H1 (cell line): ENCODE measurements around the gene LMO4. TPM values are rescaled to one million over a fixed set of nuclear protein-coding genes. Genes with fewer than 3 reads are reported as not detected.

ENCODE experiments used
- CTCF ChIA-PET: fragments of 300-600 bp; sonication (Branson Sonifier 250); formaldehyde crosslinking; loops from one replicate; lab custom pipeline; 2021; ENCODE audit not compliant: partially characterized antibody; lab: Charles Lee
- POLR2A ChIA-PET: fragments of 300-600 bp; sonication (Branson Sonifier 250); formaldehyde crosslinking; loops from one replicate; lab custom pipeline; 2021; ENCODE audit warnings: inconsistent platforms; ENCODE audit not compliant: partially characterized antibody; lab: Charles Lee
- DNase-seq, 2 experiments: peaks; one replicate each; pipeline versions ENCODE4 v3.0.0 to v3.0.0-alpha.2; 2010 to 2022; ENCODE audit warnings: low spot score in 2 of 2, low read depth in 1 of 2, mixed read lengths in 1 of 2
- FAIRE-seq: peaks from 2 replicates; lab custom pipeline; 2011; peaks lifted over from hg19 to GRCh38; lab: Jason Lieb, UNC
- H2AFZ ChIP-seq: 2 replicates; pipeline ENCODE4 v1.8.1; 2012; ENCODE audit warnings: low read length, inconsistent platforms
- H2AK5ac ChIP-seq: 2 replicates; pipeline ENCODE4 v1.6.1; 2013; ENCODE audit warnings: low read depth, low read length
- H2BK120ac ChIP-seq: replicated peaks from 2 replicates; pipeline ENCODE3; 2013; ENCODE audit warnings: low read depth, low read length, inconsistent platforms
- H2BK12ac ChIP-seq: 2 replicates; pipeline ENCODE4 v1.6.1; 2013; ENCODE audit warnings: low read depth, low read length
- H2BK15ac ChIP-seq: 2 replicates; pipeline ENCODE4 v1.6.1; 2013; ENCODE audit warnings: low read length
- H2BK20ac ChIP-seq: 2 replicates; pipeline ENCODE4 v1.6.1; 2013; ENCODE audit warnings: low read length
- H2BK5ac ChIP-seq: 2 replicates; pipeline ENCODE4 v1.6.1; 2013; ENCODE audit warnings: low read depth, low read length
- H3K14ac ChIP-seq: 2 replicates; pipeline ENCODE4 v1.6.1; 2013; ENCODE audit warnings: inconsistent platforms; ENCODE audit not compliant: insufficient read length
- H3K18ac ChIP-seq: 2 replicates; pipeline ENCODE4 v1.6.1; 2013; ENCODE audit warnings: low read length; ENCODE audit errors: extremely low read depth
- H3K23ac ChIP-seq: 2 replicates; pipeline ENCODE4 v1.6.1; 2013; ENCODE audit warnings: inconsistent platforms; ENCODE audit not compliant: insufficient read length
- H3K23me2 ChIP-seq: 2 replicates; pipeline ENCODE4 v1.6.1; 2013; ENCODE audit warnings: low read depth, low read length
- H3K27ac ChIP-seq: 2 replicates; pipeline ENCODE4 v1.6.1; 2011; ENCODE audit warnings: low read depth, low read length, inconsistent platforms
- H3K27me3 ChIP-seq, 4 experiments: replicated peaks in 1 of 4; 1 replicate in 1 of 4; 2 replicates in 3 of 4; pipeline versions ENCODE4 v1.6.1 to v1.8.1; 2011 to 2013; ENCODE audit warnings: low read length in 3 of 4, mild to moderate bottlenecking in 3 of 4, inconsistent platforms in 2 of 4, mixed read lengths in 2 of 4, moderate library complexity in 1 of 4; ENCODE audit not compliant: control insufficient read depth in 3 of 4, insufficient read depth in 3 of 4; ENCODE audit errors: extremely low read depth in 1 of 4
- H3K36me3 ChIP-seq, 4 experiments: 2 replicates each; pipeline versions ENCODE4 v1.6.1 to v1.8.1; 2011 to 2013; ENCODE audit warnings: mild to moderate bottlenecking in 4 of 4, low read length in 3 of 4, moderate library complexity in 2 of 4, control low read depth in 1 of 4, inconsistent platforms in 1 of 4; ENCODE audit not compliant: insufficient read depth in 4 of 4, control insufficient read depth in 2 of 4
- H3K4ac ChIP-seq: replicated peaks from 2 replicates; pipeline ENCODE3; 2013; ENCODE audit warnings: low read length, low read depth, mixed read lengths, inconsistent platforms; ENCODE audit not compliant: insufficient read length
- H3K4me1 ChIP-seq, 4 experiments: replicated peaks in 1 of 4; 1 replicate in 1 of 4; 2 replicates in 3 of 4; pipeline versions ENCODE4 v1.6.1 to v1.8.1; 2011 to 2013; ENCODE audit warnings: low read length in 3 of 4, inconsistent platforms in 2 of 4, mixed read lengths in 1 of 4; ENCODE audit not compliant: insufficient read depth in 4 of 4, control insufficient read depth in 3 of 4
- H3K4me2 ChIP-seq, 2 experiments: 2 replicates each; pipeline versions ENCODE4 v1.6.1 to v1.8.1; 2011 to 2013; ENCODE audit warnings: low read depth in 2 of 2, low read length in 2 of 2, control low read depth in 1 of 2, inconsistent platforms in 1 of 2, mild to moderate bottlenecking in 1 of 2; ENCODE audit not compliant: insufficient read depth in 1 of 2
- H3K4me3 ChIP-seq, 4 experiments: fragments of 200-600, 300-600 bp in 1 of 4; sonication (generic), shearing (Covaris generic), sonication (Bioruptor Twin) in 1 of 4; 2 replicates each; pipeline versions ENCODE4 v1.5.1 to v1.8.1; 2011 to 2016; ENCODE audit warnings: low read length in 4 of 4, low read depth in 3 of 4, control low read depth in 2 of 4, inconsistent platforms in 2 of 4, mild to moderate bottlenecking in 2 of 4, mixed read lengths in 1 of 4, moderate library complexity in 1 of 4; ENCODE audit not compliant: insufficient read depth in 2 of 4; ENCODE audit errors: extremely low read depth in 1 of 4
- H3K56ac ChIP-seq: replicated peaks from 2 replicates; pipeline ENCODE3; 2013; ENCODE audit warnings: low read depth, mild to moderate bottlenecking, mixed read lengths, low read length, inconsistent platforms; ENCODE audit not compliant: insufficient read length
- H3K79me1 ChIP-seq: 2 replicates; pipeline ENCODE4 v1.6.1; 2013; ENCODE audit warnings: low read depth, low read length, control low read depth
- H3K79me2 ChIP-seq, 2 experiments: 2 replicates each; pipeline versions ENCODE4 v1.6.1 to v1.8.1; 2012 to 2013; ENCODE audit warnings: low read length in 2 of 2, mild to moderate bottlenecking in 2 of 2, inconsistent platforms in 1 of 2; ENCODE audit not compliant: insufficient read depth in 2 of 2, control insufficient read depth in 1 of 2
- H3K9ac ChIP-seq, 4 experiments: replicated peaks in 1 of 4; 1 replicate in 1 of 4; 2 replicates in 3 of 4; pipeline versions ENCODE4 v1.6.1 to v1.8.1; 2011 to 2013; ENCODE audit warnings: low read depth in 3 of 4, low read length in 3 of 4, control low read depth in 2 of 4, mild to moderate bottlenecking in 2 of 4, moderate library complexity in 2 of 4, inconsistent platforms in 1 of 4; ENCODE audit errors: extremely low read depth in 1 of 4
- H3K9me3 ChIP-seq, 2 experiments: 2 replicates each; pipeline versions ENCODE4 v1.6.1 to v1.8.1; 2012 to 2013; ENCODE audit warnings: mild to moderate bottlenecking in 2 of 2, moderate library complexity in 2 of 2, control low read depth in 1 of 2, inconsistent platforms in 1 of 2, low read depth in 1 of 2, low read length in 1 of 2, mixed read lengths in 1 of 2; ENCODE audit not compliant: insufficient read depth in 2 of 2
- H4K20me1 ChIP-seq, 2 experiments: replicated peaks in 1 of 2; 2 replicates each; pipeline versions ENCODE3 to v1.8.1; 2011 to 2013; ENCODE audit warnings: inconsistent platforms in 2 of 2, low read length in 2 of 2, mild to moderate bottlenecking in 1 of 2; ENCODE audit not compliant: insufficient read depth in 2 of 2, control insufficient read depth in 1 of 2
- H4K5ac ChIP-seq: 2 replicates; pipeline ENCODE4 v1.6.1; 2013; ENCODE audit warnings: low read length, low read depth, mixed read lengths, inconsistent platforms; ENCODE audit not compliant: insufficient read length
- H4K8ac ChIP-seq: 2 replicates; pipeline ENCODE4 v1.8.0; 2013; ENCODE audit warnings: mild to moderate bottlenecking, moderate library complexity, low read length, inconsistent platforms; ENCODE audit not compliant: insufficient read depth; ENCODE audit errors: extremely low read depth
- H4K91ac ChIP-seq: replicated peaks from 2 replicates; pipeline ENCODE3; 2013; ENCODE audit warnings: low read length, mixed read lengths, inconsistent platforms; ENCODE audit not compliant: insufficient read length
- ASH2L ChIP-seq: fragments of 200-600, 300-600 bp; sonication (generic); IDR thresholded peaks from one replicate; pipeline ENCODE4 v1.7.1; 2017; ENCODE audit warnings: low read length
- GTF2F1 ChIP-seq: IDR thresholded peaks from 2 replicates; pipeline ENCODE4 v1.6.1; 2012; ENCODE audit warnings: low read depth, low read length, improper control_type of control experiment, borderline replicate concordance
- MAFK ChIP-seq: IDR thresholded peaks from 2 replicates; pipeline ENCODE4 v1.6.1; 2012; ENCODE audit warnings: low read depth, mild to moderate bottlenecking, improper control_type of control experiment, low read length
- NANOG ChIP-seq: IDR thresholded peaks from 2 replicates; pipeline ENCODE4 v1.6.1; 2011; ENCODE audit warnings: low read length, low read depth, mild to moderate bottlenecking, inconsistent platforms; ENCODE audit not compliant: insufficient read depth, poor library complexity, severe bottlenecking
- NRF1 ChIP-seq: IDR thresholded peaks from 2 replicates; pipeline ENCODE4 v1.6.1; 2011; ENCODE audit warnings: mild to moderate bottlenecking, low read depth, low read length, improper control_type of control experiment
- SIN3A ChIP-seq, 2 experiments: IDR thresholded peaks in 1 of 2; conservative IDR thresholded peaks in 1 of 2; 2 replicates each; pipeline ENCODE4 v1.6.1; 2011 to 2012; ENCODE audit warnings: low read length in 2 of 2, improper control_type of control experiment in 1 of 2, low read depth in 1 of 2, mild to moderate bottlenecking in 1 of 2
- ZNF274 ChIP-seq: IDR thresholded peaks from 2 replicates; pipeline ENCODE4 v1.7.0; 2012; ENCODE audit warnings: low read length, borderline replicate concordance; ENCODE audit errors: extremely low read depth
- WGBS, 2 experiments: shearing (Covaris generic) in 1 of 2; methylation state at CpG; one replicate each; pipeline versions ENCODE4 v1.1.6 to v1.1.7; 2013 to 2015; ENCODE audit warnings: low lambda C conversion rate in 2 of 2, mixed read lengths in 2 of 2, inconsistent platforms in 1 of 2, low coverage in 1 of 2, missing lambda C conversion rate in 1 of 2; ENCODE audit not compliant: insufficient replicate concordance in 2 of 2, insufficient coverage in 1 of 2, insufficient read length in 1 of 2; ENCODE audit errors: extremely low coverage in 1 of 2, missing lambda C conversion rate in 1 of 2; 5-methylcytosine and 5-hydroxymethylcytosine counted together
- polyA plus RNA-seq, 7 experiments: library from polyadenylated mRNA; depleted of rRNA in 3 of 7; stranded (reverse) in 5 of 7; unstranded in 2 of 7; fragments of >200 nt in 5 of 7; fragments of 200-250 nt in 2 of 7; gene quantifications; 1 replicate in 5 of 7; 2 replicates in 1 of 7; 4 replicates in 1 of 7; pipeline versions ENCODE4 v1.2.1 to v1.2.3, GENCODE V29; 2011 to 2013; ENCODE audit warnings: missing spikeins in 2 of 7, mixed read lengths in 2 of 7
- total RNA-seq: library from RNA; stranded (reverse); fragmentation: NEBNext Ultra II Directional; extraction: Animal tissue kit (Norgen Biotek cat#: 25700); gene quantifications from 2 replicates; pipeline ENCODE4 v1.2.1, GENCODE V29; 2021
- TF ChIP-seq, protein P1 (sequence below): IDR thresholded peaks from 2 replicates; pipeline ENCODE4 v1.6.1; 2011; ENCODE audit warnings: low read depth, mild to moderate bottlenecking, low read length; ENCODE audit not compliant: insufficient read depth

Gene LMO4
- total and polyA plus RNA-seq, 2 of the 8 experiments (the other 6 are each of a cell fraction or from before 2014, with no cell fraction given) = 71.7 to 98.7 TPM

DNA sequence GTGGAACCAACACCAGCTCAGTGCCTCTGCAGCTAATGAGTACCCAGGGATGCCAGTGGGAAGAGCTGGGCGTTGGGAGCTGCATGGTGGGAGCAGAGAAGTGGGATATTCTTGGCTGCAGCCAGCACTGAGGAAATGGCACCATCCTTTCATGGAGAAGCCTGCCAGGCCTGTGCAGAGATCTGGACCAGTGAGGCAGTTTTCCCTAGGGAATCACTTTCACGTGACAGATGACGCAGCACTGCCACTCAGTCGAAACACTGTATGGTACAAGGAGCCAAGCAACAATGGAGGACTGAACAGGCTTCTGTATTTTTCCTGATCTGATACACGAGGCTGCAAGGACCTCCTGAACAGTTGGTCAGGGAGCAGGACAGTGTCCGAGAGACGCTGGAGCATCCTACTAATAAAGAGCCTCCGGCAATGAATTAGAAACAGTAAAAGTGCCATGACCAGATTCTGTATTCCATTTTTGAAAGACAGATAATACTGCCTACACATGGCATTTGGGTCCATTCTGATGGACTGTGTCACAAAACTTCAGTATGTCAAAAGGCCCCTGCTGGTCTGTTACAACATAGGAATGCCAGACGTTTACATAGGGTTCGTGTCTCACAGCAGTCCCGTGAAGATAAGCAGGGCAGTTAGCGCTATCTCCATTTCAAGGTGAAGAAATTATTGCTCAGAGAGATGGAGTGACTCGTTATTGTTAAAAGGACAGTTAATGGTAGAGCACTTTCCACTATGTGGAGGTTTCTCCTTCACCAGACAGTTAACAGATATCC, 44.0 kb upstream of the LMO4 start:
- H4K5ac ChIP-seq = no peak overlapping the region
- H4K8ac ChIP-seq = no peak overlapping the region
- no peak overlapping the region for H2AK5ac ChIP-seq
- H3K56ac ChIP-seq = no peak overlapping the region
- no peak overlapping the region for H2BK15ac ChIP-seq
- CTCF ChIA-PET = interaction anchor here (0.6 to 2.8 kb wide), 5 partner anchors 9 to 511 kb away, joined by 3 to 16 read pairs (median 5); no protein-coding TSS in a partner anchor
- POLR2A ChIA-PET = no interaction called here
- H2BK20ac ChIP-seq = no peak overlapping the region
- peaks cover 0 to 2% (median 0%) of the 10 kb centered on the region in 4 experiments; a peak in 1 of 7 replicates for H3K4me1 ChIP-seq
- no peak overlapping the region for H4K91ac ChIP-seq
- H3K79me2 ChIP-seq = no peaks in the 10 kb centered on the region
- H3K9me3 ChIP-seq = no peaks in the 10 kb centered on the region
- no peak overlapping the region for H3K14ac ChIP-seq
- WGBS, 2 experiments = 92% methylated on average over 13 of the region's 13 CpGs; no CpG with 5 or more reads in 1 of the 2 experiments
- no peaks in the 10 kb centered on the region for H4K20me1 ChIP-seq
- H3K79me1 ChIP-seq = no peaks in the 10 kb centered on the region
- no peaks in the 10 kb centered on the region; a peak in 1 of 8 replicates for H3K36me3 ChIP-seq
- no peak overlapping the region for H3K27ac ChIP-seq
- no peak overlapping the region; the same call in 1 of the 2 replicates for H2AFZ ChIP-seq
- FAIRE-seq = no peak
- H2BK120ac ChIP-seq = no peak overlapping the region
- no peak overlapping the region for H3K18ac ChIP-seq
- no peak overlapping the region for H3K23ac ChIP-seq
- no peak overlapping the region for H2BK12ac ChIP-seq
- no peaks in the 10 kb centered on the region for H3K23me2 ChIP-seq
- TF ChIP-seq SIN3A (conservative IDR thresholded peaks at IDR 0.05 in 1 of 2, IDR thresholded peaks at IDR 0.05 in 1 of 2; ENCODE audit: low read depth in 1 of 2, low read length in 2 of 2) (no peak), NRF1 (no peak), ASH2L (no peak), GTF2F1 (no peak), ZNF274 (no peak), MAFK (no peak), NANOG (no peak)
- TF ChIP-seq, protein P1, sequence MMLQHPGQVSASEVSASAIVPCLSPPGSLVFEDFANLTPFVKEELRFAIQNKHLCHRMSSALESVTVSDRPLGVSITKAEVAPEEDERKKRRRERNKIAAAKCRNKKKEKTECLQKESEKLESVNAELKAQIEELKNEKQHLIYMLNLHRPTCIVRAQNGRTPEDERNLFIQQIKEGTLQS = no peak
- H3K4me3 ChIP-seq = no peak overlapping the region
- no peak overlapping the region for H3K4ac ChIP-seq
- DNase-seq = no peak
- no peak overlapping the region for H2BK5ac ChIP-seq
- H3K4me2 ChIP-seq = no peak overlapping the region
- no peak overlapping the region for H3K9ac ChIP-seq
- H3K27me3 ChIP-seq = no peaks in the 10 kb centered on the region
